ENCODE data around the gene GNA15. TPM values are rescaled to one million over a fixed set of nuclear protein-coding genes. Genes with fewer than 3 reads are reported as not detected.

Gene GNA15
- total RNA-seq, 2 donors from 2014 or later: 4.3 to 6.1 TPM

GRCh38 chr19:3104708-3104983, 31.2 kb upstream of the GNA15 start:
- DNase-seq (no peak), ATAC-seq (no peak)

GRCh38 chr19:3105641-3106508, 30.0 kb upstream of the GNA15 start:
- ATAC-seq (no peak), DNase-seq (no peak)
- intact Hi-C loops (cut with DNase I): loop anchor here (5.0 to 10.0 kb wide), 3 partner anchors 34 to 141 kb away; no protein-coding TSS in a partner anchor

More at GRCh38 chr19:3104708-3104983, 31.2 kb upstream of the GNA15 start:
- intact Hi-C loops (cut with DNase I): loop anchor here in 1 of 2 donors (10.0 kb wide), 1 partner anchor 140 kb away; no protein-coding TSS in a partner anchor

- DNase-seq (no peak), ATAC-seq (no peak)
- intact Hi-C loops (cut with DNase I): loop anchor here (5.0 to 10.0 kb wide), 3 partner anchors 34 to 142 kb away; no protein-coding TSS in a partner anchor
Observed at GRCh38 chr19:3106509-3107141, 29.2 kb upstream of the GNA15 start.

- intact Hi-C loops (cut with DNase I): loop anchor here (5.0 to 10.0 kb wide), 3 partner anchors 35 to 143 kb away; no protein-coding TSS in a partner anchor
- DNase-seq (no peak), ATAC-seq (no peak)
Observed at GRCh38 chr19:3107658-3108057, 28.2 kb upstream of the GNA15 start.

GRCh38 chr19:3108775-3109174, 27.1 kb upstream of the GNA15 start:
- peak; percentile 66 for DNase-seq
- intact Hi-C loops (cut with DNase I): loop anchor here (5.0 to 10.0 kb wide), 3 partner anchors 36 to 144 kb away; no protein-coding TSS in a partner anchor
- peak; percentile 31 to 42 for ATAC-seq

- DNase-seq (no peak), ATAC-seq (no peak)
- intact Hi-C loops (cut with DNase I): loop anchor here (5.0 to 10.0 kb wide), 3 partner anchors 37 to 145 kb away; no protein-coding TSS in a partner anchor
Observed at GRCh38 chr19:3109491-3109890, 26.3 kb upstream of the GNA15 start.

- intact Hi-C loops (cut with DNase I): no loop called here
Observed at GRCh38 chr19:3110126-3110825, 25.6 kb upstream of the GNA15 start.

GRCh38 chr19:3111586-3112247, 24.1 kb upstream of the GNA15 start:
- intact Hi-C loops (cut with DNase I): no loop called here
- DNase-seq: no peak

More at GRCh38 chr19:3110126-3110825, 25.6 kb upstream of the GNA15 start:
- DNase-seq: no peak
- no peak for ATAC-seq

GRCh38 chr19:3112375-3113099, 23.3 kb upstream of the GNA15 start:
- DNase-seq (no peak), ATAC-seq (no peak)
- intact Hi-C loops (cut with DNase I): no loop called here

More at GRCh38 chr19:3111586-3112247, 24.1 kb upstream of the GNA15 start:
- ATAC-seq: no peak

GRCh38 chr19:3113100-3114017, 22.5 kb upstream of the GNA15 start:
- intact Hi-C loops (cut with DNase I): no loop called here
- no peak for ATAC-seq
- no peak for DNase-seq

- intact Hi-C loops (cut with DNase I): no loop called here
- no peak for DNase-seq
- peak in 1 of 2 donors; percentile 7 for ATAC-seq
Observed at GRCh38 chr19:3114018-3114726, 21.7 kb upstream of the GNA15 start.

- DNase-seq: peak; percentile 20
Observed at GRCh38 chr19:3114811-3115210, 21.0 kb upstream of the GNA15 start.

GRCh38 chr19:3115411-3115810, 20.4 kb upstream of the GNA15 start:
- ATAC-seq: no peak

More at GRCh38 chr19:3114811-3115210, 21.0 kb upstream of the GNA15 start:
- intact Hi-C loops (cut with DNase I): no loop called here
- no peak for ATAC-seq

GRCh38 chr19:3115916-3116602, 19.8 kb upstream of the GNA15 start:
- intact Hi-C loops (cut with DNase I): no loop called here
- DNase-seq (peak; percentile 10), ATAC-seq (no peak)

More at GRCh38 chr19:3115411-3115810, 20.4 kb upstream of the GNA15 start:
- intact Hi-C loops (cut with DNase I): no loop called here
- peak; percentile 14 for DNase-seq

GRCh38 chr19:3116621-3117020, 19.2 kb upstream of the GNA15 start:
- ATAC-seq (no peak), DNase-seq (peak; percentile 19)
- intact Hi-C loops (cut with DNase I): no loop called here

- DNase-seq: peak; percentile 19
- ATAC-seq: no peak
- intact Hi-C loops (cut with DNase I): no loop called here
Observed at GRCh38 chr19:3117716-3118115, 18.1 kb upstream of the GNA15 start.
